Caki2 (cell line): ENCODE results near the gene L3MBTL1. TPM values are rescaled to one million over a fixed set of nuclear protein-coding genes. Genes with fewer than 3 reads are reported as not detected.

Experiments used
- DNase-seq: peaks from one replicate; pipeline ENCODE4 v3.0.0-alpha.2; 2015; ENCODE audit warnings: low read depth
- in situ Hi-C: cut with HindIII; loops from 2 replicates; pipeline ENCODE4 v1.10.0; 2016; ENCODE audit warnings: low sequenced_read_pairs, low pct_unique_long_range_greater_than_20kb, mixed read lengths
- total RNA-seq: library from RNA; depleted of rRNA; stranded (reverse); fragments of >200 nt; shearing (Covaris generic); gene quantifications from 2 replicates; pipeline ENCODE4 v1.2.3, GENCODE V29; 2014; ENCODE audit warnings: low replicate concordance

L3MBTL1 gene
- total RNA-seq, 1 experiment from 2014 or later = 9.5 TPM

DNA sequence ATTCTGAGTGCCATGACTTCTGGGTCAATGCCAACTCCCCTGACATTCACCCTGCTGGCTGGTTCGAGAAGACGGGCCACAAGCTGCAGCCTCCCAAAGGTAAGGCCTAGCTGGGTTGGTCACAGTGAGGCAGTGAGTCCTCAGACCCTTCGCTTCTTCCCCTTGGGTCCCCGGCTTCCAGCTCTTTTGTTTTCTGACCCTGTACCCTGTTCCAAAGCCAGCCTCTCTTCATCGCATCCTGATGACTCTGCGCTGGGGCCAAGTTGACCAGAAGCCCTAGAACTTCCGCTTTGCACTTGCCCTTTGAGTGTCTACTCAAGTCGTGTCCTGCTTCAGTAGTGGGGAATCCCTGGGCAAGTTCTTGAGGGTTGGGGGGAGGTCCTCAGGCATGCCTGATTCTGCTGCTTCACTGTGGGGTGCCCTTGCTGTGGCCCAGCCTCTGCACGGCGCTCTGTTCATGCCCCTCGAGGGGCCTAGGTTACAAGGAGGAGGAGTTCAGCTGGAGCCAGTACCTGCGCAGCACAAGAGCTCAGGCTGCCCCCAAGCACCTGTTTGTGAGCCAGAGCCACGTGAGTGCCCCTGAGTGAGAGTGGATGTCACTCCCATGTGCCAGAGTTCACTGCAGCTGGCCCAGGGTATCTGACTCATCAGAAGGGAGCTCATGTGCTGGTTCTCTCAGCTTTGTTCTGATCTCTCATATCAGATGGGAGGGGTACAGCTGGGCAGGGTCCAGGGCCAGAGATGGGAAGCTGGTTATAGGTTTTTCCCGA lies 23.0 kb downstream of the L3MBTL1 start:
- in situ Hi-C loops = no loop called here
- DNase-seq = peak; percentile 24

DNA sequence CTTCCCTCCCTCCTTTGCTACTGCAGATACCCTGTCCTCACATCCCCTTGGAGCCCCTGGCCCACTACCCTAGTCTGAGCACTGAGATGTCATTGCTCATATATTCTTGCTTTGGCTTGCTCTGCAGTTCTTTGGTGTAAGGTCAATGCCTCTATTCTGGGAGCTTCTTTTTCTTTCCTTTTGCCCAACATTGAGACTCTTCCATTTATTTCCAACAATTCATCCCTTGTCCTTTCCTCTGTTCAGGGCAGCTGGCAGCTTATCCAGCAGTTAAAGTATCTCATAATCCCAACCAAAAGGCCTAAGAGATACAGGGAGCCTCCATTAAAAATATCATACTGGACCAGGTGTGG lies 23.6 kb downstream of the L3MBTL1 start:
- in situ Hi-C loops = no loop called here
- no peak for DNase-seq

DNA sequence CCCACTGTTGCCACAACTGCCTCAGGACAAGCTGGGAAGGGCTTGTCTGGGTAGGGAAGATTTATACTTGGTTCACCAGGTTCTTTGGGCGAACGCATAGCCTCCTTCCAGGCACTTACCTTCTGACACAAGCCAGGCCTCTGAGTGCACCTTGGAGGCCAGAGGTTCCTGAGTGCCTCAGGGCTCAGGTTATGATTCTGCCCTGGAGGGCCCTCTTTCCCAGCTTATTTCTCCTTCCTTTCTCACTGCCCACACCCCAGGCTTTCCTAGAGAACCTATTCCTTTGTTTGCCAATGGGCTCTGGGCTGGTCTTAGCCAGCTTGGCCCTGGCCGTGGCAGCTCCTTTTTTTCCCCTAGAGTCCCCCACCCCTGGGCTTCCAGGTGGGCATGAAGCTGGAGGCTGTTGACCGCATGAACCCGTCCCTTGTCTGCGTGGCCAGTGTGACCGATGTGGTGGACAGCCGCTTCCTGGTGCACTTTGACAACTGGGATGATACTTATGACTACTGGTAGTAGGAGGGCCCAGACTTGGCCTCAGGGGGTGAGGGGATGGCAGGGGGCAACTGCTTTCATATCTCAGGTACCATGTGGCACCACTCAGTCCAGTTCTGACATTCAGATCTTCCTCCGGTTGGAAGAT lies 25.0 kb downstream of the L3MBTL1 start:
- in situ Hi-C loops = no loop called here
- no peak for DNase-seq

DNA sequence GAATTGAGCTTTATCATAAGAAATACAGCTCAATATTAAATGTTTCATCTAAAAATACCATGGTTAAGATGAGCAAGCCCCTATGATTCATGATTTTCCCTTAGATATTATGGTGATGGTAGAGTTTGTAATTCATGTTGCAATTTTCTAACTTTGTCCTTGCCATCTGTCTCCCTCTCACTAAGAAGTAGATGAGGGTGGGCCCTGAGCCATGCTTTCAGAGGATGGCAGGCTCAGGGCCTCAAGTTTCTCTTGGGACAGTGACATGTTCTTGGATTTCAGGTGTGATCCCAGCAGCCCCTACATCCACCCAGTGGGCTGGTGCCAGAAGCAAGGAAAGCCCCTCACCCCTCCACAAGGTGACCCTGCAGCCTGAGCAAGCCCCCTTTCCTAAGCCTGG lies 25.6 kb downstream of the L3MBTL1 start:
- in situ Hi-C loops = no loop called here
- no peak for DNase-seq

DNA sequence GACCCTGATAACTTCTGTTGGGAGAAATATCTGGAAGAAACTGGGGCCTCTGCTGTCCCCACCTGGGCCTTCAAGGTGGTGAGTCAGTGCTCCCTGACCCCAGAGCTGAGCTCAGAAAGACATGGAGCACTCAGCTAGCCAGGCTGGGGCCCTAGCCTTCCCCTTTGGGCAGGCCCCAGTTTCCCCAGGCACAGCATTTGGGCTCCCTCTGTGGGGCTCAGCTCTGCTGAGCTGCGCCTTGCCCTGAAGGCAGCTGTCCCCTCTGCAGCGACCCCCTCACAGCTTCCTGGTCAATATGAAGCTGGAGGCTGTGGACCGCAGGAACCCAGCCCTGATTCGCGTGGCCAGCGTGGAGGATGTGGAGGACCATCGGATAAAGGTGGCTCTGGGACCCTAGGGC lies 26.5 kb downstream of the L3MBTL1 start:
- no peak for DNase-seq
- in situ Hi-C loops = no loop called here

DNA sequence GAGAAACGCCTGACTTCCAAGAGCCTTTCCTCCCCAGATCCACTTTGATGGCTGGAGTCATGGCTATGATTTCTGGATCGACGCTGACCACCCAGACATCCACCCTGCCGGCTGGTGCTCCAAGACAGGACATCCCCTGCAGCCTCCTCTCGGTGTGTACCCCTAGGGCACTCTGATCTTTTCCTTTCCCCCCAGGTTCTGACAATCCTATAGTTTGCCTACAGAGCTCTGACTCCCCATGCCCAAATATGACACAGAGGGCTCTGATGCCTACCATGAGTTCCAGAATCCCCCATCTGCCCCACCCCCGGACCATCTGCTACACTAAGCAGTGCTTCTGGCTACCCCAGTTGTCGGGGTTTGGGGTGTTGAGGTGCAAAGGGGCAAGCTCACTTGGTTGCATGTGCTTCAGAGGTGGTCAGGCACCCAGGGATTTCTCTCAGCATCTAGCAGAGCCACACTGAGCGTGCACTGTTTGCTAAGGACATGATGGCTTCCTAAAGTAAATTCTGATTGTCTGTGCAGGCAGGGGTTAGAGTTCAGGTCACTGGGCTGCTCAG lies 27.4 kb downstream of the L3MBTL1 start:
- in situ Hi-C loops = no loop called here
- no peak for DNase-seq

DNA sequence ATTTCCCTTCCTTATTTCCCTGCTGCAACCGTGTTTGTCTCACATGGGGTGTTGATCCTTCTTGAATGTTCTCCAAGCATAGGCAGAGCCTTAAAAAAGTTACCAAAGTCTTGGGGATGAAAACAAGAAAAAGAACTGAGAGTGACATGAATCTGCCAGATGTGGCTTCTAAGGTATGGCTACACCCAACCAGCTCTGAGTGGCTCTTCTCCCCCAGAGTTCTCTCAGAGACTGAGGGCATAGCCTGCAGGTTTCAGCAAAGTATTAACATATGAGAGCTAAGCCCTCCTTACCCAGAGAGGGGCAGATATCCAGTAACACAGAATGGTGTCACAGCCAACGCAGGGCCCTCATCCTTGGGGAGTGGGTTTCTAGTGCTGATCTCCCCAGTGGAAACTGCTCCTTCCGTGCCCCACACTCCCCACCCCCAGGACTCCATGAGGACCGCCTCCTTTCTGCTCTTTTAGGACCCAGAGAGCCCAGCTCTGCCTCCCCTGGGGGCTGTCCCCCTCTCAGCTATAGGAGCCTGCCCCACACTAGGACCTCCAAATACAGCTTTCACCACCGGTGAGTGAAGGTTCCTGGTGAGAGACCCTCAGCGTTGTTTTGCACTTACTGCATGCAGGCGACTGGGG lies 28.0 kb downstream of the L3MBTL1 start:
- in situ Hi-C loops = no loop called here
- DNase-seq = no peak

DNA sequence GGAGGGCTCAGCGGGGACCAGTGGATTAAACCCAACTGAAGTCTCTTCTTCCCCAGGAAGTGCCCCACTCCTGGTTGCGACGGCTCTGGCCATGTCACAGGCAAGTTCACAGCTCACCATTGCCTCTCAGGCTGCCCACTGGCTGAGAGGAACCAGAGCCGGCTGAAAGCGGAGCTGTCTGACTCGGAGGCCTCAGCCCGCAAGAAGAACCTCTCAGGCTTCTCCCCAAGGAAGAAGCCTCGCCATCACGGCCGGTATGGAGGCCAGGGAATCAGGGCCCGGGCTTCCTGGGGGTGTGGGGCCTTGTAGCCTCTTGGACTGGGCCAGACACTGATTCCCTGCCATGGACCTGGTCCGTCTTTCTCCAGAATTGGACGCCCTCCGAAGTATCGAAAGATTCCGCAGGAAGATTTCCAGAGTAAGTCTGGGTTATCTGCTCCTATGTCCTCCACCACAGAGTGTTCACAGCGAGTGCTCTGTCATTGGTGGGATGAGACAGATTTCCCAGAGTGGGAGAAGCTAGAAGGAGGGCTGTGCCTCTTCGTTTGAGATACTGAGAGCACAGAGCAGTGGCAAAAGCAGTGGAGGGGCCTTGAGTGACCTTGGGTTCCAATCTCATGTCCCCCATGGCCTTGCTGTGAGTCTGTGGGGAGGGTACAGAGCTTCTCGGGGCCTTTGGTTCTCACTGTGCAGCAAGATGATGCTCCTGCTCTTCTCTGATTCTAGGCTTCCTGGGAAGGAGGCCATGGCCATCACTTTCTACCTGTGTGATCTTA lies 28.7 kb downstream of the L3MBTL1 start:
- in situ Hi-C loops = no loop called here
- no peak for DNase-seq

DNA sequence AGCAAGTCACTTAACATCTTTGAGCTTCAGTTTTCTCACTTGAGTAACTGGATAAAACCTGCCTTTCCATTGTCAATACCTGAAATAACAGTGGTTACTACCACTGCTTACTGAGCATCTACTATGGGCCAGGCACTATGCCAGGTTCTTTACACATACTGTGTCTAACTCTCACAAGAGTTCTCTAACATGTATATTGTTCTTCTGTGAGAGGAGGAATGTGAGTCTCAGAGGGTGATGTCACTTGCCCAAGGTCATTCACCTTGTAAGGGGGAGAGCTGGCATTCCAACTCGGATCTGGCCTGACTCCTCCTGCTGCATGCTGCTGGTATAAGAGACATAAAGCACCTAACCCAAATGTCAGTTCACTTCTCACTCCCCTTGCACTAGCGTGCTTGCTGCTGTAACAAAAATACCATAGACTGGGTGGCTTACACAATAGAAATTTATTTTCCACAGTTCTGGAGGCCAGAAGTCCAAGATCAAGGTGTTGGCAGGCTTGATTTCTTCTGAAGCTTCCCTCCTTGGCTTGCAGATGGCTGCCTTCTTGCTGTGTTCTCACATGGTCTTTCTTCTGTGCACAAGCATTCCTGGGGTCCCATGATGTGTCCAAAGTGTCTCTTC lies 29.4 kb downstream of the L3MBTL1 start:
- in situ Hi-C loops = no loop called here

DNA sequence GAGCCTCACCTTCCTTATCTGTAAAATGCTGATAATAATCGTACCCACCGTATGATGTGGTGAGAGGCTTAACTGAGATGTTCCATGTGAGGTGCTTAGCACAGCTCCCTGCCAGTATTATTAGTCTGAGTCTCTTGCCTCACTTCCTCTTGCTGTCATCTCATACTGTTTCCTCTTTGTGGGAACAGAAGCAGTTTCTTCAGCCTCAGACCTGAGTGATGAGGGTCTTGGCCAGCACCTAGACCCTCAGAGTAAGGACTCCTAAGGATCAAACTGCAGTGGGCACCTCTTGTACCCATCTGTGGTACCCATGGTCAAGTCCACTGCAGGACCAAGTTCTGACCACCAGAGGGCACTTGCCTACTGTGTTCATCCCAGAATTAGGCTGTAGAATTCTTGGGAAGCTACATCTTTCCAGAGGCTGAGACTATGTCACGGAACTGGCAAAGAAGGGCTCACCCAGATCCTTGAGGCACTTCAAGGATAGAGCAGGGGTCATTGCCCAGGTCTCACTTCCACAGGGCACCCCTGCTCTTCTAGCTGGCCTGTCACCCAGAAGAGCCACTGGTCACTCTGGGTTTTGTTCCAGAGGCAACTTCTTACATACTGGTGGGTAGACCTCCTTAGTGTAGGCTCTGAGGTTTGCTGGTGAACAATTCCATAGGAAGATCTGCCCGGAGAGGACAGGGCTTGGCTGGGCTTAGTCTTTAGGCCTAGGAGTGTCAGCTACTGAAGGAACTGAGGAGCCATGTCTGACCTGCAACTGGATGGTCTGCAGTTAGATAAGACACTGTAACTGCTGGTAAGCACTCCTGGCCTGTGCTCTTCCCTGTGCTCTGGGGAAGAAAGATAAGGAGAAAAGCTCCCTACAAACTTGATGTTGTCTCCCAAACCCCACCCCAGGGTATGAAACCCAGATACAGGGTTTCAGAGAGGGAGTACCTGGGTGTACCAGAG lies 30.7 kb downstream of the L3MBTL1 start:
- DNase-seq = peak; percentile 55
- in situ Hi-C loops = no loop called here

More for the DNA sequence above, 29.4 kb downstream of the L3MBTL1 start:
- peak; percentile 58 for DNase-seq

DNA sequence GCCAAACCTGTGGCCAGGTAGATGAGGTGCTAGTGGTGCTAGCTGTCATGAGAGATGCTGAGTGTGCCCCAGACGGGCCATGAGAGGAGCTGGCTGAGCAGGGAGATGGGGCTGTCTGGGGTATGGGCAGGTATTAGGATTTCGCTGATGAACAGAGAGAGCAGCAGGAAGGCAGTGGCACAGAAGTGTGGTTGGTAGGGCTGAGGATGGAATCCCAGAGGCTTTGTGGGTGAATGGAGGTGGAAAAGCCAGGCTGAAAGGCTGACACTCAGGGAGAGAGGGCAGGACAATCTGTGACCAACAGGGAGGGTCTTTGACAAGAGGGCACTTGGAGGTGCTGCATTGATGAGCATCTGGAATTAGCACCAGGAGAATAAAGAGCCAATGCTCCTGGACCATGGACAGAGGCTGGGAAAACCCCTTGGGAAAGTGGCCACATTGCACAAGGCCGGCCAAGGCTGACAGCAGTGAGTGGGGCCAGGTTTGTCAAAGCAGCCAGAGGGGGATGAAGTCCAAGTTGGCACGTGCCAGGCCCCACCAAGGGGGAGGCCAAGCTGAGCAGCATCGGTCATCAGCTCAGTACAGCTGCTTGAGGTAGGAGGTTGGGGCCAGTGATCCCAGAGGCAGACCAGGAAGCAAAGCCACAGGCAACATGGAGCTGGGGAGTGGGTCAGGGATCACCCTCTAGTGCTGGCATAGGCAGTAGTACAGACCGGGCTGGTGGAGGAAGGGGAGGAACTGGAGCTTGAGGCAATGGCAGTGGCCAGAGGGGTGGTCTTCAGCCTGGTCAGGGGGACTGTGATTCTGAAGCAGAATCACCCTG lies 31.6 kb downstream of the L3MBTL1 start:
- no peak for DNase-seq
- in situ Hi-C loops = no loop called here

DNA sequence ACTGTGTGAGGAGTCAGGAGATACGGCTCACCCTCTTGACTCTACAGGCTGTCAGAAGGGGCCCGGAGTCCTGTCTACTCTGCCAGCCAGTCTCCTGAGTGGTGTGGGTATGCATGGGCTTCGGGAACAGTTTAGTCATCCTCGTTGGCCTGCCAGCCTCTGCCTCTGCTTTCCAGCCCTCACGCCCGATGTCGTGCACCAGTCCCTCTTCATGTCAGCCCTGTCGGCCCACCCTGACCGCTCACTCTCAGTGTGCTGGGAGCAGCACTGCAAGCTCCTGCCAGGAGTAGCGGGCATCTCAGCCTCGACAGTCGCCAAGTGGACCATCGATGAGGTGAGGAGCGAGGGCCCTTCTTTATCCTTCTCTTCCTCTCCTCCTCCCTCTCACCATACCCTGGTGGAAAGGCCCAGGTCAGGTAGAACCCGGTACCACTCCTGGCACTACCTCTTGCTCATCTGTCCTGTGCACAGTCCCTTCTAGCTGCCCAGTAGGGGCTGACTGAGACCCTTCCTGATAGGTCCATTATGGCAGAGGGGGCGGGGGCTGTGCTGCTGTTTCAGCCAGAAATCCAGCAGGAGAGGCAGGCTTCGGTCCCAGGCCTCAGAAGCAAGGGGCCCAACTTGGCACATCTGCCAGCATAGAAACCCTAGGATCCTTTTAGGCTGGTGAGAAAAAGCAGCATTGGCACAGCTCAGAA lies 32.6 kb downstream of the L3MBTL1 start:
- DNase-seq = no peak
- in situ Hi-C loops = no loop called here

DNA sequence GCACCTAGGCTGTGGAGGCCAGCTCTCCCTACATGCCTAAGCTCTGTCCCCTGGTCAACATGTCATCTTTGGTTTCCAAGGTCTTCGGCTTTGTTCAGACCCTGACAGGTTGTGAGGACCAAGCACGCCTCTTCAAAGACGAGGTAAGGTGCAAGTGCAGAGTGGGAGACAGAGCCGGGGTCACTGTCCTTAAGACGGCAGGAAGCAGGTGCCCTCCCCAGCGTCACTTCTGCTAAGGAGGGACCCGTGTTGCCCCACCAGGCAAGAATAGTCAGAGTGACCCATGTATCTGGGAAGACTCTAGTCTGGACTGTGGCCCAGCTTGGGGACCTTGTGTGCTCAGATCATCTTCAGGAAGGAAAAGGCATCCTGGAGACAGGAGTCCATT lies 33.2 kb downstream of the L3MBTL1 start:
- in situ Hi-C loops = no loop called here
- DNase-seq = no peak

DNA sequence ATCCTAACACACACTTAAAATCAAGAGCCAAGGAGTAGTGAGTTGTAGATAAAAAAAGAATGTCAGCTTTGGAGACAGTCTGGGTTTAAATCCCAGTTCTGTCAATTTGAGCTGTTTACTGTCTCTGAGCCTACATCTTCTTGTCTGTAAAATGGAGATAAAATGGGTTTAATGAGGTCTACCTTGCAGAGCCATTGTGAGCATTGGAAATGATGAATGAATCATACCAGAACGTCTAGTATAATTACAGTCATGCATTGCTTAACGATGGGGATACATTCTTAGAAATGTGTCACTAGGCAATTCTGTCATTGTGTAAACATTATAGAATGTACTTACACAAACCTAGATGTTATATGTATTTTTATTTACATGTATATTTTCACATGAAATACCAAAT lies 33.7 kb downstream of the L3MBTL1 start:
- DNase-seq = no peak
- in situ Hi-C loops = no loop called here

DNA sequence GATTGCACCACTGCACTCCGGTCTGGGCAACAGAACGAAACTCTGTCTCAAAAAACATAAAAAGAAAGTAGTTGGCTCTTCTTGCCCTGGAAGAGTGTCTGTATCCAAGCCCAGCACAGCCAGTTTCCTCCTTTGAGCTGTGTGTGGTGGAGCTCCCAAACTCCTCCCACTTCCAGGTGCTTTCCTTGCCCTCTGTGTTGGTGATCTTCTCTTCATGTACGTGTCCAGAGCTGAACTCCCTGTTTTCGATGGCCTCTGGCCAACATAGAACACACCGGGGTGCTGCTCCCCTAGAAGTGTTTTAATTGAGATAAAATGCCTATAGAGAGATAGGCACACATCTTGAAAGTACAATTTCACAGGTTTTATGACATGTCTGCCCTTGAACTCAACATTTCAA lies 34.7 kb downstream of the L3MBTL1 start:
- no peak for DNase-seq
- in situ Hi-C loops = no loop called here

DNA sequence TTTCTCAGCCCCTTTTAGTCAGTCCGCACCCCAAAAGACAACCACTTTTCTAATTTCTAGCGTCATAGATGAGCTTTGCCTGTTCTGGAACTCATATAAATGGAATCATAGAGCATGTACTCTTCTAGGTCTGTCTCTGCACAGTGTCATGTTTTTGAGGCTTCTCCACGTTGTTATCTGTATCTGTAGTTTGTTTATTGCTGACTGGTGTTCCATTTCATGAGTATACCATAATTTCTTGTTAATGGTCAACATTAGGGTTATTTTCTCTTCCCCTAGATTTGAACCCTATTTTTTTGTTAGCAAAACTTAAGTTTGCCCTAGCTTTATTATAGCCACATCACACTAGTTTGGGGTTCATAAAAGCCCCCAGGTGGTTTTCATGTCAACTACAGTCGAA lies 35.2 kb downstream of the L3MBTL1 start:
- DNase-seq = no peak
- in situ Hi-C loops = no loop called here
